ENCODE measurements around the gene TRAPPC4. TPM values are rescaled to one million over a fixed set of nuclear protein-coding genes. Genes with fewer than 3 reads are reported as not detected.

TRAPPC4 gene
- total and polyA plus RNA-seq, 4 donors, result 21.1 to 35.7 (median 32.4) TPM

GRCh38 chr11:119052163-119052814, 33.7 kb downstream of the TRAPPC4 start:
- Histone ChIP-seq H3K4me1 (ENCODE audit: control insufficient read depth in 4 of 4, insufficient read depth in 4 of 4, low read length in 3 of 4) (peaks cover 0 to 13% (median 10%) of the 10 kb centered on the region in 4 donors), H3K36me3 (ENCODE audit: control insufficient read depth in 4 of 4, insufficient read depth in 3 of 4, low read depth in 1 of 4, low read length in 3 of 4) (peaks cover 36 to 78% (median 60%) of the 10 kb centered on the region in 4 donors), H3K4me3 (ENCODE audit: low read depth in 1 of 3, low read length in 3 of 3) (no peak overlapping the region), H3K9me3 (ENCODE audit: control insufficient read depth in 4 of 4, low read length in 3 of 4) (no peaks in the 10 kb centered on the region), H3K9ac (ENCODE audit: low read depth in 1 of 2, low read length in 2 of 2) (no peak overlapping the region), H3K27ac (ENCODE audit: low read depth in 1 of 2, low read length in 2 of 2) (no peak overlapping the region), H3K27me3 (ENCODE audit: control insufficient read depth in 4 of 4, insufficient read depth in 4 of 4, low read length in 3 of 4) (no peaks in the 10 kb centered on the region)
- TF ChIP-seq, protein P1, sequence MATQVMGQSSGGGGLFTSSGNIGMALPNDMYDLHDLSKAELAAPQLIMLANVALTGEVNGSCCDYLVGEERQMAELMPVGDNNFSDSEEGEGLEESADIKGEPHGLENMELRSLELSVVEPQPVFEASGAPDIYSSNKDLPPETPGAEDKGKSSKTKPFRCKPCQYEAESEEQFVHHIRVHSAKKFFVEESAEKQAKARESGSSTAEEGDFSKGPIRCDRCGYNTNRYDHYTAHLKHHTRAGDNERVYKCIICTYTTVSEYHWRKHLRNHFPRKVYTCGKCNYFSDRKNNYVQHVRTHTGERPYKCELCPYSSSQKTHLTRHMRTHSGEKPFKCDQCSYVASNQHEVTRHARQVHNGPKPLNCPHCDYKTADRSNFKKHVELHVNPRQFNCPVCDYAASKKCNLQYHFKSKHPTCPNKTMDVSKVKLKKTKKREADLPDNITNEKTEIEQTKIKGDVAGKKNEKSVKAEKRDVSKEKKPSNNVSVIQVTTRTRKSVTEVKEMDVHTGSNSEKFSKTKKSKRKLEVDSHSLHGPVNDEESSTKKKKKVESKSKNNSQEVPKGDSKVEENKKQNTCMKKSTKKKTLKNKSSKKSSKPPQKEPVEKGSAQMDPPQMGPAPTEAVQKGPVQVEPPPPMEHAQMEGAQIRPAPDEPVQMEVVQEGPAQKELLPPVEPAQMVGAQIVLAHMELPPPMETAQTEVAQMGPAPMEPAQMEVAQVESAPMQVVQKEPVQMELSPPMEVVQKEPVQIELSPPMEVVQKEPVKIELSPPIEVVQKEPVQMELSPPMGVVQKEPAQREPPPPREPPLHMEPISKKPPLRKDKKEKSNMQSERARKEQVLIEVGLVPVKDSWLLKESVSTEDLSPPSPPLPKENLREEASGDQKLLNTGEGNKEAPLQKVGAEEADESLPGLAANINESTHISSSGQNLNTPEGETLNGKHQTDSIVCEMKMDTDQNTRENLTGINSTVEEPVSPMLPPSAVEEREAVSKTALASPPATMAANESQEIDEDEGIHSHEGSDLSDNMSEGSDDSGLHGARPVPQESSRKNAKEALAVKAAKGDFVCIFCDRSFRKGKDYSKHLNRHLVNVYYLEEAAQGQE (IDR thresholded peaks at IDR 0.05), result no peak
- TF ChIP-seq FOXA2 (IDR thresholded peaks at IDR 0.05), result no peak
- TF ChIP-seq GABPA (IDR thresholded peaks at IDR 0.05 in 1 of 2, conservative IDR thresholded peaks at IDR 0.05 in 1 of 2), result no peak
- TF ChIP-seq HNF4G (IDR thresholded peaks at IDR 0.05), result no peak
- no peak for TF ChIP-seq SP1 (IDR thresholded peaks at IDR 0.05)
- no peak for TF ChIP-seq JUND (IDR thresholded peaks at IDR 0.05)
- TF ChIP-seq FOXA1 (IDR thresholded peaks at IDR 0.05), result no peak
- no peak for TF ChIP-seq TAF1 (conservative IDR thresholded peaks at IDR 0.05)
- no peak for TF ChIP-seq EGR1 (IDR thresholded peaks at IDR 0.05; ENCODE audit: low read depth in 2 of 2)
- TF ChIP-seq NR2F2 (IDR thresholded peaks at IDR 0.05), result no peak
- TF ChIP-seq, protein P2, sequence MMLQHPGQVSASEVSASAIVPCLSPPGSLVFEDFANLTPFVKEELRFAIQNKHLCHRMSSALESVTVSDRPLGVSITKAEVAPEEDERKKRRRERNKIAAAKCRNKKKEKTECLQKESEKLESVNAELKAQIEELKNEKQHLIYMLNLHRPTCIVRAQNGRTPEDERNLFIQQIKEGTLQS (IDR thresholded peaks at IDR 0.05), result no peak
- no peak for TF ChIP-seq CTCF (IDR thresholded peaks at IDR 0.05; ENCODE audit: low read depth, low read length, missing input control)
- no peak for TF ChIP-seq RAD21 (IDR thresholded peaks at IDR 0.05)
- TF ChIP-seq ZBTB33 (IDR thresholded peaks at IDR 0.05), result no peak
- TF ChIP-seq YY1 (IDR thresholded peaks at IDR 0.05), result no peak
- whole genome bisulfite sequencing, result 96% methylated on average over 23 of the region's 23 CpGs
- DNase-seq (ENCODE audit: low spot score), result no peak

- TF ChIP-seq JUND (IDR thresholded peaks at IDR 0.05) (no peak), TAF1 (conservative IDR thresholded peaks at IDR 0.05) (no peak)
- Histone ChIP-seq H3K4me3 (ENCODE audit: low read depth in 1 of 3, low read length in 3 of 3) (no peak overlapping the region), H3K27ac (ENCODE audit: low read depth in 1 of 2, low read length in 2 of 2) (no peak overlapping the region), H3K27me3 (ENCODE audit: control insufficient read depth in 4 of 4, insufficient read depth in 4 of 4, low read length in 3 of 4) (no peaks in the 10 kb centered on the region), H3K9ac (ENCODE audit: low read depth in 1 of 2, low read length in 2 of 2) (no peak overlapping the region), H3K36me3 (ENCODE audit: control insufficient read depth in 4 of 4, insufficient read depth in 3 of 4, low read depth in 1 of 4, low read length in 3 of 4) (peaks cover 23 to 56% (median 42%) of the 10 kb centered on the region in 4 donors), H3K4me1 (ENCODE audit: control insufficient read depth in 4 of 4, insufficient read depth in 4 of 4, low read length in 3 of 4) (peaks cover 0 to 23% (median 16%) of the 10 kb centered on the region in 4 donors), H3K9me3 (ENCODE audit: control insufficient read depth in 4 of 4, low read length in 3 of 4) (no peaks in the 10 kb centered on the region)
- no peak for DNase-seq (ENCODE audit: low spot score)
- 98% methylated on average over 10 of the region's 10 CpGs for WGBS
Measured at GRCh38 chr11:119054418-119054817, 35.9 kb downstream of the TRAPPC4 start.
